ENCODE measurements around the gene MIER2. TPM values are rescaled to one million over a fixed set of nuclear protein-coding genes. Genes with fewer than 3 reads are reported as not detected.

MIER2 gene
- polyA plus RNA-seq, 1 donor from 2014 or later = 16.0 TPM

DNA sequence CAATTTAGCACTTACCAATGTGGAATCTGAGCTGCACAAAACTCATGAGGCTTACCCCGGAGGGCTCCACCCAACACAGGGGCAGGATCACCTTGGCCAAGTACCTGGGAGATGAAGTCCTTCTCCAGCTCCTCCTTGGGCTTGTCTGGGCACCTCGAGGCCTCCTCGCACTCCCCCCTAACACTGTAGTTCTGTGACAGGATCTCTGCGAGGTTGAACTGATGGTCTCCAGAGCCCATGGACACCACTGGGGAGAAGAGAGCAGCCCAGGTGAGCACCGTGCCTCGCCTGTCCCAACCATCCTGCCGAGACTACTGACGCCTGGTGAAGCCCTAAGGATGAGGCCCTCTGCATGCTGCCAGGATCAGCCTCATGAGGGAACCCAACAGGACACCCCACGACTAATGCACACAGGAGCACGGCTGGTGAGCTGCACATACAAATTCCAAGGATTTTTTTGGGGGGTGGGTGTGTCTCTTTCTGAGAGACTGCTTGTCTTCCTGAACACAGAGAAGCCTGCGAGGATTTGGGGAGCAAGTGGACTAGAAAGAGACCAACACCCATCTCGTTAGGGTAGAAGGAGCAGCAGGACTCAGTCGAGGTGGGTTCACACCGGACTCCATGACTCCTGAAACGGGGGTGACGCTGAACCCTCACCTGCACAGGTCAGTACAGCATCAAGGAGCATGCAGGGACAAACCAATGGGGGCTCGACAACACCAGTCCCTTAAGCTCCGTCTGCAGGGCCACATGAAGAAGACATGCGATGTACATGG is 10.1 kb downstream of the MIER2 start:
- Histone ChIP-seq H2AFZ (ENCODE audit: low read depth, low read length) (no peak overlapping the region), H3K27ac (ENCODE audit: low read length) (no peak overlapping the region), H3K4me3 (ENCODE audit: low read length) (no peak overlapping the region), H3K27me3 (ENCODE audit: insufficient read depth, low read depth, low read length) (no peaks in the 10 kb centered on the region), H3K9me3 (ENCODE audit: low read length) (peaks cover 4% of the 10 kb centered on the region), H4K20me1 (ENCODE audit: insufficient read depth) (no peaks in the 10 kb centered on the region), H3K9ac (ENCODE audit: low read length) (no peak overlapping the region), H3K36me3 (ENCODE audit: insufficient read depth, low read length) (peaks cover under 1% of the 10 kb centered on the region), H3K9me2 (ENCODE audit: insufficient read depth, low read length) (no peaks in the 10 kb centered on the region), H3F3A (ENCODE audit: insufficient read depth, low read length, poor library complexity, severe bottlenecking) (no peaks in the 10 kb centered on the region), H3K4me2 (ENCODE audit: low read length) (no peak overlapping the region), H3K79me2 (replicated peaks; ENCODE audit: insufficient read depth, low read length) (peaks cover 34% of the 10 kb centered on the region)
- TF ChIP-seq EP300 (conservative IDR thresholded peaks at IDR 0.05; ENCODE audit: poor library complexity, severe bottlenecking) = no peak
- TF ChIP-seq SMC3 (conservative IDR thresholded peaks at IDR 0.05; ENCODE audit: poor library complexity) = no peak
- TF ChIP-seq MXI1 (conservative IDR thresholded peaks at IDR 0.05; ENCODE audit: poor library complexity, severe bottlenecking) = no peak
- TF ChIP-seq, protein P1, sequence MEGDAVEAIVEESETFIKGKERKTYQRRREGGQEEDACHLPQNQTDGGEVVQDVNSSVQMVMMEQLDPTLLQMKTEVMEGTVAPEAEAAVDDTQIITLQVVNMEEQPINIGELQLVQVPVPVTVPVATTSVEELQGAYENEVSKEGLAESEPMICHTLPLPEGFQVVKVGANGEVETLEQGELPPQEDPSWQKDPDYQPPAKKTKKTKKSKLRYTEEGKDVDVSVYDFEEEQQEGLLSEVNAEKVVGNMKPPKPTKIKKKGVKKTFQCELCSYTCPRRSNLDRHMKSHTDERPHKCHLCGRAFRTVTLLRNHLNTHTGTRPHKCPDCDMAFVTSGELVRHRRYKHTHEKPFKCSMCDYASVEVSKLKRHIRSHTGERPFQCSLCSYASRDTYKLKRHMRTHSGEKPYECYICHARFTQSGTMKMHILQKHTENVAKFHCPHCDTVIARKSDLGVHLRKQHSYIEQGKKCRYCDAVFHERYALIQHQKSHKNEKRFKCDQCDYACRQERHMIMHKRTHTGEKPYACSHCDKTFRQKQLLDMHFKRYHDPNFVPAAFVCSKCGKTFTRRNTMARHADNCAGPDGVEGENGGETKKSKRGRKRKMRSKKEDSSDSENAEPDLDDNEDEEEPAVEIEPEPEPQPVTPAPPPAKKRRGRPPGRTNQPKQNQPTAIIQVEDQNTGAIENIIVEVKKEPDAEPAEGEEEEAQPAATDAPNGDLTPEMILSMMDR (IDR thresholded peaks at IDR 0.05; ENCODE audit: poor library complexity, severe bottlenecking) = no peak
- TF ChIP-seq RAD21 (conservative IDR thresholded peaks at IDR 0.05) = no peak
- TF ChIP-seq POLR2AphosphoS5 (IDR thresholded peaks at IDR 0.05) = no peak
- TF ChIP-seq EZH2 (IDR thresholded peaks at IDR 0.05; ENCODE audit: borderline replicate concordance, insufficient read depth, low read length, poor library complexity, severe bottlenecking) = no peak
- TF ChIP-seq TAF1 (IDR thresholded peaks at IDR 0.05; ENCODE audit: low read depth) = no peak

- no peaks in the 10 kb centered on the region for H3K27me3 ChIP-seq (ENCODE audit: insufficient read depth, low read depth, low read length)
- H3K9me2 ChIP-seq (ENCODE audit: insufficient read depth, low read length) = no peaks in the 10 kb centered on the region
- no peaks in the 10 kb centered on the region for H3F3A ChIP-seq (ENCODE audit: insufficient read depth, low read length, poor library complexity, severe bottlenecking)
- TF ChIP-seq RAD21 (conservative IDR thresholded peaks at IDR 0.05) = no peak
- H3K9ac ChIP-seq (ENCODE audit: low read length) = no peak overlapping the region
- H3K36me3 ChIP-seq (ENCODE audit: insufficient read depth, low read length) = peaks cover 17% of the 10 kb centered on the region
- H4K20me1 ChIP-seq (ENCODE audit: insufficient read depth) = no peaks in the 10 kb centered on the region
- peaks cover 15% of the 10 kb centered on the region for H3K9me3 ChIP-seq (ENCODE audit: low read length)
- H2AFZ ChIP-seq (ENCODE audit: low read depth, low read length) = no peak overlapping the region
- H3K4me2 ChIP-seq (ENCODE audit: low read length) = no peak overlapping the region
- H3K4me3 ChIP-seq (ENCODE audit: low read length) = no peak overlapping the region
- peaks cover 8% of the 10 kb centered on the region for H3K79me2 ChIP-seq (replicated peaks; ENCODE audit: insufficient read depth, low read length)
- H3K27ac ChIP-seq (ENCODE audit: low read length) = no peak overlapping the region
These were observed 14.1 kb downstream of the MIER2 start for GRCh38 chr19:330503-330902.

- Histone ChIP-seq H3K9ac (ENCODE audit: low read length) (no peak overlapping the region), H3K4me3 (ENCODE audit: low read length) (no peak overlapping the region), H4K20me1 (ENCODE audit: insufficient read depth) (no peaks in the 10 kb centered on the region), H2AFZ (ENCODE audit: low read depth, low read length) (no peak overlapping the region), H3K9me3 (ENCODE audit: low read length) (peaks cover 15% of the 10 kb centered on the region), H3K79me2 (replicated peaks; ENCODE audit: insufficient read depth, low read length) (peaks cover 8% of the 10 kb centered on the region), H3K4me2 (ENCODE audit: low read length) (no peak overlapping the region), H3K27me3 (ENCODE audit: insufficient read depth, low read depth, low read length) (no peaks in the 10 kb centered on the region), H3F3A (ENCODE audit: insufficient read depth, low read length, poor library complexity, severe bottlenecking) (no peaks in the 10 kb centered on the region), H3K36me3 (ENCODE audit: insufficient read depth, low read length) (peaks cover 17% of the 10 kb centered on the region), H3K9me2 (ENCODE audit: insufficient read depth, low read length) (no peaks in the 10 kb centered on the region), H3K27ac (ENCODE audit: low read length) (no peak overlapping the region)
- TF ChIP-seq, protein P2, sequence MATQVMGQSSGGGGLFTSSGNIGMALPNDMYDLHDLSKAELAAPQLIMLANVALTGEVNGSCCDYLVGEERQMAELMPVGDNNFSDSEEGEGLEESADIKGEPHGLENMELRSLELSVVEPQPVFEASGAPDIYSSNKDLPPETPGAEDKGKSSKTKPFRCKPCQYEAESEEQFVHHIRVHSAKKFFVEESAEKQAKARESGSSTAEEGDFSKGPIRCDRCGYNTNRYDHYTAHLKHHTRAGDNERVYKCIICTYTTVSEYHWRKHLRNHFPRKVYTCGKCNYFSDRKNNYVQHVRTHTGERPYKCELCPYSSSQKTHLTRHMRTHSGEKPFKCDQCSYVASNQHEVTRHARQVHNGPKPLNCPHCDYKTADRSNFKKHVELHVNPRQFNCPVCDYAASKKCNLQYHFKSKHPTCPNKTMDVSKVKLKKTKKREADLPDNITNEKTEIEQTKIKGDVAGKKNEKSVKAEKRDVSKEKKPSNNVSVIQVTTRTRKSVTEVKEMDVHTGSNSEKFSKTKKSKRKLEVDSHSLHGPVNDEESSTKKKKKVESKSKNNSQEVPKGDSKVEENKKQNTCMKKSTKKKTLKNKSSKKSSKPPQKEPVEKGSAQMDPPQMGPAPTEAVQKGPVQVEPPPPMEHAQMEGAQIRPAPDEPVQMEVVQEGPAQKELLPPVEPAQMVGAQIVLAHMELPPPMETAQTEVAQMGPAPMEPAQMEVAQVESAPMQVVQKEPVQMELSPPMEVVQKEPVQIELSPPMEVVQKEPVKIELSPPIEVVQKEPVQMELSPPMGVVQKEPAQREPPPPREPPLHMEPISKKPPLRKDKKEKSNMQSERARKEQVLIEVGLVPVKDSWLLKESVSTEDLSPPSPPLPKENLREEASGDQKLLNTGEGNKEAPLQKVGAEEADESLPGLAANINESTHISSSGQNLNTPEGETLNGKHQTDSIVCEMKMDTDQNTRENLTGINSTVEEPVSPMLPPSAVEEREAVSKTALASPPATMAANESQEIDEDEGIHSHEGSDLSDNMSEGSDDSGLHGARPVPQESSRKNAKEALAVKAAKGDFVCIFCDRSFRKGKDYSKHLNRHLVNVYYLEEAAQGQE (IDR thresholded peaks at IDR 0.05; ENCODE audit: borderline replicate concordance) = no peak
- TF ChIP-seq POLR2AphosphoS5 (IDR thresholded peaks at IDR 0.05) (no peak), MXI1 (conservative IDR thresholded peaks at IDR 0.05; ENCODE audit: poor library complexity, severe bottlenecking) (no peak), RAD21 (conservative IDR thresholded peaks at IDR 0.05) (no peak), SMC3 (conservative IDR thresholded peaks at IDR 0.05; ENCODE audit: poor library complexity) (no peak), EZH2 (IDR thresholded peaks at IDR 0.05; ENCODE audit: borderline replicate concordance, insufficient read depth, low read length, poor library complexity, severe bottlenecking) (no peak), EP300 (conservative IDR thresholded peaks at IDR 0.05; ENCODE audit: poor library complexity, severe bottlenecking) (no peak), TAF1 (IDR thresholded peaks at IDR 0.05; ENCODE audit: low read depth) (no peak)
- TF ChIP-seq, protein P1 (IDR thresholded peaks at IDR 0.05; ENCODE audit: poor library complexity, severe bottlenecking) = no peak
These were observed 14.7 kb downstream of the MIER2 start for GRCh38 chr19:329876-330275.

All from neural cell (in vitro differentiated cells).